Panc1 (cell line): ENCODE data around the gene GAS7. TPM values are rescaled to one million over a fixed set of nuclear protein-coding genes. Genes with fewer than 3 reads are reported as not detected.

ENCODE experiments used
- ATAC-seq: fragments of 200-7000 bp; cut with Tn5 transposase; 2 replicates; pipeline ENCODE4 v1.9.1; 2020; ENCODE audit warnings: mild to moderate bottlenecking, moderate library complexity
- BruUV-seq: library from RNA; stranded (reverse); fragments of 400-500 nt; replicated peaks from 2 replicates; lab custom pipeline; 2021; lab: Mats Ljungman, UMichigan
- CTCF ChIA-PET: fragments of 300-600 bp; sonication (Branson Sonifier 250); formaldehyde crosslinking; loops from one replicate; lab custom pipeline; 2022; ENCODE audit warnings: antibody characterized with exemption; lab: Charles Lee
- POLR2A ChIA-PET: fragments of 300-600 bp; sonication (Branson Sonifier 250); formaldehyde crosslinking; loops from one replicate; lab custom pipeline; 2022; ENCODE audit warnings: antibody characterized with exemption; lab: Charles Lee
- DNase-seq: peaks from one replicate; pipeline ENCODE4 v3.0.0-alpha.2; 2010; ENCODE audit warnings: low read depth, low spot score
- H3K27ac ChIP-seq: 2 replicates; pipeline ENCODE4 v1.5.1; 2011; ENCODE audit warnings: mild to moderate bottlenecking, low read length, inconsistent platforms
- H3K27me3 ChIP-seq: fragments of 200-500 bp; sonication (Bioruptor generic); 2 replicates; pipeline ENCODE4 v1.6.0; 2014; ENCODE audit warnings: low read length, inconsistent platforms; ENCODE audit not compliant: control insufficient read depth, insufficient read depth
- H3K36me3 ChIP-seq: fragments of 200-500 bp; sonication (Bioruptor generic); 2 replicates; pipeline ENCODE4 v1.5.1; 2014; ENCODE audit warnings: inconsistent platforms, mild to moderate bottlenecking, low read length, moderate library complexity; ENCODE audit not compliant: control insufficient read depth, insufficient read depth
- H3K4me1 ChIP-seq: 2 replicates; pipeline ENCODE4 v1.5.1; 2011; ENCODE audit warnings: inconsistent platforms, mild to moderate bottlenecking, low read length, moderate library complexity; ENCODE audit not compliant: control insufficient read depth, insufficient read depth
- H3K4me3 ChIP-seq, 2 experiments: 2 replicates each; pipeline ENCODE4 v1.5.1; 2011 to 2012; ENCODE audit warnings: low read depth in 2 of 2, low read length in 2 of 2, mild to moderate bottlenecking in 2 of 2, inconsistent platforms in 1 of 2, moderate library complexity in 1 of 2
- H3K9me3 ChIP-seq: fragments of 200-500 bp; sonication (Bioruptor generic); 2 replicates; pipeline ENCODE4 v1.5.1; 2014; ENCODE audit warnings: low read depth, mild to moderate bottlenecking, inconsistent platforms, low read length, moderate library complexity; ENCODE audit not compliant: control insufficient read depth, insufficient read depth
- POLR2AphosphoS5 ChIP-seq: IDR thresholded peaks from 2 replicates; pipeline ENCODE4 v1.6.1; 2012; ENCODE audit warnings: mild to moderate bottlenecking, low read depth, low read length, moderate library complexity
- SIN3A ChIP-seq: IDR thresholded peaks from 2 replicates; pipeline ENCODE4 v1.6.1; 2012; ENCODE audit warnings: low read depth, mild to moderate bottlenecking, low read length, moderate library complexity, borderline replicate concordance; ENCODE audit not compliant: insufficient read depth
- TCF7L2 ChIP-seq: IDR thresholded peaks from 2 replicates; pipeline ENCODE4 v1.6.1; 2011; ENCODE audit warnings: mild to moderate bottlenecking, low read depth, low read length, inconsistent platforms
- in situ Hi-C: cut with HindIII; loops from 2 replicates; pipeline ENCODE4 v1.10.0; 2016; ENCODE audit warnings: low sequenced_read_pairs, low pct_unique_long_range_greater_than_20kb
- intact Hi-C: fragments of 100-400 bp; cut with micrococcal nuclease; formaldehyde crosslinking; loops from one replicate; pipeline ENCODE4 v1.10.0; 2022; ENCODE audit not compliant: unreplicated experiment
- total RNA-seq: library from RNA; stranded (reverse); gene quantifications from one replicate; pipeline ENCODE4 v1.2.1, GENCODE V29; 2021; ENCODE audit not compliant: unreplicated experiment
- TF ChIP-seq, protein P1 (sequence below): fragments of 450-650 bp; IDR thresholded peaks from 2 replicates; pipeline ENCODE4 v1.5.1; 2017; ENCODE audit warnings: mild to moderate bottlenecking
- TF ChIP-seq, protein P2 (sequence below), 2 experiments: IDR thresholded peaks; 2 replicates each; pipeline ENCODE4 v1.6.1; 2011 to 2012; ENCODE audit warnings: low read depth in 2 of 2, control low read depth in 1 of 2, low read length in 1 of 2, mild to moderate bottlenecking in 1 of 2, moderate library complexity in 1 of 2; ENCODE audit not compliant: insufficient read depth in 1 of 2

The GAS7 gene
- total RNA-seq, 1 experiment from 2014 or later: 0.05 TPM

DNA sequence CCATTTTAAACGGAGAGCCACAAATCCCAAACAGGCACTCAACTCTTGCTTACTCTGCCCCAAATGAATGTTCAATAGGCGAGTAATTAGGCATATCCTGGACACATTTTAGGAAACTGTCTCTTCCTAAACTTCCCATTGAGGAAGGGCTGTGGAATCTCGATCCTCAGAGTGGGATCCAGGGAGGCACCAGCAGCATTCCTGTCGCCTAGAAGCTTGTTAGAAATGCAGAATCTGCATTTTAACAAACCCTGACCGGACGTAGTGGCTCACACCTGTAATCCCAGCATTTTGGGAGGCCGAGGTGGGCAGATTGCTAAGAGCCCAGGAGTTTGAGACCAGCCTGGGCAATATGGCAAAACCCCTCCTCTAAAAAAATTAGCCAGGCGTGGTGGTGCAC, 95.6 kb downstream of the GAS7 start:
- no peak overlapping the region for H3K27ac ChIP-seq
- ChIA-PET CTCF (interaction anchor here (0.6 kb wide), 1 partner anchor 27 kb away, joined by 8 read pairs; no protein-coding TSS in a partner anchor), POLR2A (no interaction called here)
- H3K4me1 ChIP-seq: no peaks in the 10 kb centered on the region
- intact Hi-C loops: no loop called here
- TF ChIP-seq, protein P1, sequence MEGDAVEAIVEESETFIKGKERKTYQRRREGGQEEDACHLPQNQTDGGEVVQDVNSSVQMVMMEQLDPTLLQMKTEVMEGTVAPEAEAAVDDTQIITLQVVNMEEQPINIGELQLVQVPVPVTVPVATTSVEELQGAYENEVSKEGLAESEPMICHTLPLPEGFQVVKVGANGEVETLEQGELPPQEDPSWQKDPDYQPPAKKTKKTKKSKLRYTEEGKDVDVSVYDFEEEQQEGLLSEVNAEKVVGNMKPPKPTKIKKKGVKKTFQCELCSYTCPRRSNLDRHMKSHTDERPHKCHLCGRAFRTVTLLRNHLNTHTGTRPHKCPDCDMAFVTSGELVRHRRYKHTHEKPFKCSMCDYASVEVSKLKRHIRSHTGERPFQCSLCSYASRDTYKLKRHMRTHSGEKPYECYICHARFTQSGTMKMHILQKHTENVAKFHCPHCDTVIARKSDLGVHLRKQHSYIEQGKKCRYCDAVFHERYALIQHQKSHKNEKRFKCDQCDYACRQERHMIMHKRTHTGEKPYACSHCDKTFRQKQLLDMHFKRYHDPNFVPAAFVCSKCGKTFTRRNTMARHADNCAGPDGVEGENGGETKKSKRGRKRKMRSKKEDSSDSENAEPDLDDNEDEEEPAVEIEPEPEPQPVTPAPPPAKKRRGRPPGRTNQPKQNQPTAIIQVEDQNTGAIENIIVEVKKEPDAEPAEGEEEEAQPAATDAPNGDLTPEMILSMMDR: no peak
- TF ChIP-seq POLR2AphosphoS5 (no peak), TCF7L2 (no peak), SIN3A (no peak)
- TF ChIP-seq, protein P2, sequence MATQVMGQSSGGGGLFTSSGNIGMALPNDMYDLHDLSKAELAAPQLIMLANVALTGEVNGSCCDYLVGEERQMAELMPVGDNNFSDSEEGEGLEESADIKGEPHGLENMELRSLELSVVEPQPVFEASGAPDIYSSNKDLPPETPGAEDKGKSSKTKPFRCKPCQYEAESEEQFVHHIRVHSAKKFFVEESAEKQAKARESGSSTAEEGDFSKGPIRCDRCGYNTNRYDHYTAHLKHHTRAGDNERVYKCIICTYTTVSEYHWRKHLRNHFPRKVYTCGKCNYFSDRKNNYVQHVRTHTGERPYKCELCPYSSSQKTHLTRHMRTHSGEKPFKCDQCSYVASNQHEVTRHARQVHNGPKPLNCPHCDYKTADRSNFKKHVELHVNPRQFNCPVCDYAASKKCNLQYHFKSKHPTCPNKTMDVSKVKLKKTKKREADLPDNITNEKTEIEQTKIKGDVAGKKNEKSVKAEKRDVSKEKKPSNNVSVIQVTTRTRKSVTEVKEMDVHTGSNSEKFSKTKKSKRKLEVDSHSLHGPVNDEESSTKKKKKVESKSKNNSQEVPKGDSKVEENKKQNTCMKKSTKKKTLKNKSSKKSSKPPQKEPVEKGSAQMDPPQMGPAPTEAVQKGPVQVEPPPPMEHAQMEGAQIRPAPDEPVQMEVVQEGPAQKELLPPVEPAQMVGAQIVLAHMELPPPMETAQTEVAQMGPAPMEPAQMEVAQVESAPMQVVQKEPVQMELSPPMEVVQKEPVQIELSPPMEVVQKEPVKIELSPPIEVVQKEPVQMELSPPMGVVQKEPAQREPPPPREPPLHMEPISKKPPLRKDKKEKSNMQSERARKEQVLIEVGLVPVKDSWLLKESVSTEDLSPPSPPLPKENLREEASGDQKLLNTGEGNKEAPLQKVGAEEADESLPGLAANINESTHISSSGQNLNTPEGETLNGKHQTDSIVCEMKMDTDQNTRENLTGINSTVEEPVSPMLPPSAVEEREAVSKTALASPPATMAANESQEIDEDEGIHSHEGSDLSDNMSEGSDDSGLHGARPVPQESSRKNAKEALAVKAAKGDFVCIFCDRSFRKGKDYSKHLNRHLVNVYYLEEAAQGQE (IDR thresholded peaks at IDR 0.05; ENCODE audit: insufficient read depth in 1 of 2, low read depth in 2 of 2, low read length in 1 of 2): no peak
- no peaks in the 10 kb centered on the region for H3K36me3 ChIP-seq
- in situ Hi-C loops: no loop called here
- ATAC-seq: no peak
- BruUV-seq: no TSS peak
- no peak for DNase-seq
- no peaks in the 10 kb centered on the region; the same call in 1 of the 2 replicates for H3K27me3 ChIP-seq
- no peaks in the 10 kb centered on the region for H3K9me3 ChIP-seq
- H3K4me3 ChIP-seq: no peak overlapping the region

DNA sequence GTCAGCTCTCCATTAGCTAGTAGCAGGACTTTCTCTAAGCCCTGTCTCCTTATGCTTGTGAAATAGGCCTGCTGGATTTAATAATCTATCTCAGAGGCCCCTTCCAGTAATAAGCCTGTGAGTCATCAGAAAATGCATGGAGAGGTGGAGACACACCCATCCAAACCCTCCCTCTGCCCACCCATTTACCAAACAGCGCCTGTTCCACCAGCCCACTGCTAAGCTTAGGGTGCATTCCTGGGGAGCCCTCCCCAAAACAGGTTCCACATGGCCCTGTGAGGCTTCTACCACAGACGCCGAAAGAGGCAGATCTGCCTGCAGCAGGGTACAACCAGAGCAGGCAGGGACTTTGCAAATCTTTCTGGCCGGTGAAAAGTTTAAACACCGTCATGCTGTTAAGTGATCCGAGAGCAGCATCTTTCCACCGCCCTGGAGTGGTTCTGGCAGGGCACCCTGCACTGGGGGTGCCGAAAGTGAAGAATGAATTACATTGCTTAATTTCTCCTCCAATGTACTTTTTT, 99.3 kb downstream of the GAS7 start:
- BruUV-seq: no TSS peak
- TF ChIP-seq POLR2AphosphoS5 (no peak), TCF7L2 (no peak), SIN3A (no peak)
- TF ChIP-seq, protein P1: no peak
- TF ChIP-seq, protein P2 (IDR thresholded peaks at IDR 0.05; ENCODE audit: insufficient read depth in 1 of 2, low read depth in 2 of 2, low read length in 1 of 2): no peak
- Histone ChIP-seq H3K9me3 (no peaks in the 10 kb centered on the region), H3K4me1 (no peaks in the 10 kb centered on the region), H3K4me3 (no peak overlapping the region), H3K27me3 (no peaks in the 10 kb centered on the region; the same call in 1 of the 2 replicates), H3K27ac (no peak overlapping the region), H3K36me3 (no peaks in the 10 kb centered on the region)
- in situ Hi-C loops (no loop called here), intact Hi-C loops (no loop called here)
- CTCF ChIA-PET: no interaction called here
- POLR2A ChIA-PET: no interaction called here
- ATAC-seq (no peak), DNase-seq (no peak)
